GM19043 (cell line): Measurements from ENCODE around the gene DCC.
"Not testable (repeated sequence)": the region's sequence is repeated elsewhere in the genome, so short reads cannot be mapped to it uniquely, and the experiment has no call there.

Experiments used
- ATAC-seq: cut with Tn5 transposase; IDR thresholded peaks from one replicate; pipeline ENCODE4 v1.9.1; 2021; ENCODE audit warnings: low read depth; ENCODE audit not compliant: unreplicated experiment

DCC gene

DNA sequence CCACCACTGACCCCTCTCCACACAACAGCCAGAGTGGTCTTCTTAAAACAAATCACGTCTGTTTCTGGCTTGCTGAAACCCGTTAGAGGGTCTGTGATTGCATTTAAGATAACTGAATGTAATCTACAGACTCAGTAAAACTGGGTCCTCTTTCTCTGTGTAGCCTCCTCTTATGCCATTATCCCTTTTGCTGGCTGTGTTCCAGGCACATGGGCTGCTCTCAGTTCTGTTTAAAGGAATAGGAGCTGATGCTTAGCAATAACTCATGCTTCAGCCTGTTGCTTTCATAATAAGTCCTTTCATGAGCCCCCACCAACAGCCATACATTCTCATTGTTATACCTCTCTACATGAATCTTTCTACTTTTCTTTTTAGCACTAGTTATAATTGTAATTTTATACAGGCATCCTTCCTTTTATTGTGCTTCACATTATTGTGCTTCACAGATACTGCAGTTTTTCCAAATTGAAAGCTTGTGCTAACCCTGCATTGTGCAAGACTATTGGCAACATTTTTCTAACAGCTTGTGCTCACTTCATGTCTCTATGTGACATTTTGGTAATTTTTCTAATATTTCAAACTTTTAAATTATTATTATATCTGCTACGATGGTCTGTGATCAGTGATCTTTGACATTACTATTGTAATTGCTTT, 1101.9 kb downstream of the DCC start:
- ATAC-seq, result no peak

DNA sequence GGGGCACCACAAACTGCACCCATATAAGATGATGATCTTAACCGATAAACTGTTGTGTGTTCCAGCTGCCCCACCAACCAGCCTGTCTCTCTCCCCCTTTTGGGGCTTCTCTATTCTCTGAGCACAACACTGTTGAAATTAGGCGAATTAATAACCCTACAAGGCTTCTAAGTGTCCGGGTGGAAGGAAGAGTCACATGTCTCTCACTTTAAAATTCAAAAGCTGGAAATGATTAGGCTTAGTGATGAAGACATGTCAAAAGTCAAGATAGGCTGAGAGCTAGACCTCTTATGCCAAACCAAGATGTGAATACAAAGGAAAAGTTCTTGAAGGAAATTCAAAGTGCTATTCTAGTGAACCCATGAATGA, 1102.4 kb downstream of the DCC start:
- ATAC-seq, result no peak

DNA sequence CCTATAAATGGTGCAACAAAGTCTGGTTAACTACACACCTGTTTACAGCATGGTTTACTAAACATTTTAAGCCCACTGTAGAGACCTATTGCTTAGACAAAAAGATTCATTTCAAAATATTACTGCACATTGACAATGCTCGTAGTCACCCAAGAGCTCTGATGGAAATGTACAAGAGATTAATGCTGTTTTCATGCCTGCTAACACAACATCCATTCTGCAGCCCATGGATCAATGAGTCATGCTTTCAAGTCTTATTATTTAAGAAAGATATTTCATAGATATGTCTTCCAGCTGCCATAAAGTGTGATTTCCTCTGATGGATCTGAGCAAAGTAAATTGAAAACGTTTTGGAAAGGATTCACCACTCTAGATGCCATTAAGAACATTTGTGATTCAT, 1103.3 kb downstream of the DCC start:
- no peak for ATAC-seq

DNA sequence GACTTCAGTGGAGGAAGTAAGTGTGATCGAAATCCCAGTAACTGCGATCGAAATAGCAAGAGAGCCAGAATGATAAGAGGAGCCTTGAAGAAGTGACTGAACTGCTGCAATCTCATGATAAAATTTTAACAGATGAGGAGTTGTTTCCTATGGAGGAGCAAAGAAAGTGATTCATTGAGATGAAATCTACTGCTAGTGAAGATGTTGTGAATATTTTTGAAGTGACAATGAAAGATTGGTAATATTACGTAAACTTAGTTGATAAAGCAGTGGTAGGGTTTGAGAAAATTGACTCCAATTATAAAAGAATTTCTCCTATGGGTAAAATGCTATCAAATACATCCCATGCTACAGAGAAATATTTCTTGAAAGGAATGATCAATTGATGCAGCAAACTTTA, 1103.8 kb downstream of the DCC start:
- no peak for ATAC-seq

DNA sequence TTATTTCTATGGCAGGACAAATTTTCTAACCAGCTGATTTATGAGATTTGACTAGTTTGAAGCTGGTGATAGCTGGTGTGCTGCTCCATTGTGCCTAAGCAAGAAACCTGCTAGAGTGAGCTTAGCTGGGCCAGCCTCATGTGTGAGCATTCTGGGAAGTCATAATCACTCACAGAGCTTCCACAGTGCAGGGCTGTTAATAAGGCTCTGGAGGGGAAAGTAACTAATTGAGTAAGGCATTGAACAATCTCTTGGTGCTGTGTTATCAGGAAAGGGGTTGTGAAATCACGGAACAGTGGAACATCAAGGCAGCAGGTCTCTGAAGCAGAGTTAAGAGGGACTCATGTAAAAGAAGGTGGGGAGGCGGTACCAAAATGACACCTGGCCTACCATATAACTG, 1111.9 kb downstream of the DCC start:
- no peak for ATAC-seq

DNA sequence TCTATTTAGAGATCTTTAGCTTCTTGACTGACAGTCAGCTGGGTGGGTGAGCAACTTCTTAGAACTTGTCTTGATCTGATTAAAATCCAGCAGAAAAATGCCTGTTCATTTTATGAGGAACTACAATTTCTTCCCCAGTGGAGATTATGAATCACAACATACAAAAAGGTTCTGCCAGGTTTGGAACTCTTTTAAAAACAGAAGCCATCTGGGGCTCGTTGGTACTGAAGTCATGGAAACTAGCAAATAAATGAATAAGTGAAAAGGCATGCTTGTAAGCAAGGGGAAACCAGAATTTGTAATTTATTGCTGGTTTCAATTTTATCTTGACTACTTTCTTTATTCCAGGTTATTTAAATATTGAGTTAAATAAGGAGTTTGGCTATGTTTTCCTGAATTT, 1117.1 kb downstream of the DCC start:
- no peak for ATAC-seq

DNA sequence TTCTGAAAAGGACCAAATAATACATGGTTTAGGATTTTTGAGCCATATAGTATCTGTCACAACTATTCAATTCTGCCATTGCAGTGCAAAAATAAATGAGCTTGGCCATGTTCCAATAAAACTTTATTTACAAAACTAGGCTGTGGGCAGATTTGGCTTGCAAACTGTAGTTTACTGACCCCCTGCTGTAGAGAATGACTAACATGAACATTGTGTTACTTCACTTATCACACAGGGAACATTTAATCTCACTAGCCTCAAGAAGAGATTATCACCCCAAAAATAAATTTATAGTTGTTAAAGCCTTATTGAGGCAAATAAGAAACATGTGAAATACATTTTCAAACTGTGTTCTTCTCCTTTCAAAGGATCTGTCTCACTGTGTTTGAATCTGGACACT, 1118.3 kb downstream of the DCC start:
- ATAC-seq, result no peak

DNA sequence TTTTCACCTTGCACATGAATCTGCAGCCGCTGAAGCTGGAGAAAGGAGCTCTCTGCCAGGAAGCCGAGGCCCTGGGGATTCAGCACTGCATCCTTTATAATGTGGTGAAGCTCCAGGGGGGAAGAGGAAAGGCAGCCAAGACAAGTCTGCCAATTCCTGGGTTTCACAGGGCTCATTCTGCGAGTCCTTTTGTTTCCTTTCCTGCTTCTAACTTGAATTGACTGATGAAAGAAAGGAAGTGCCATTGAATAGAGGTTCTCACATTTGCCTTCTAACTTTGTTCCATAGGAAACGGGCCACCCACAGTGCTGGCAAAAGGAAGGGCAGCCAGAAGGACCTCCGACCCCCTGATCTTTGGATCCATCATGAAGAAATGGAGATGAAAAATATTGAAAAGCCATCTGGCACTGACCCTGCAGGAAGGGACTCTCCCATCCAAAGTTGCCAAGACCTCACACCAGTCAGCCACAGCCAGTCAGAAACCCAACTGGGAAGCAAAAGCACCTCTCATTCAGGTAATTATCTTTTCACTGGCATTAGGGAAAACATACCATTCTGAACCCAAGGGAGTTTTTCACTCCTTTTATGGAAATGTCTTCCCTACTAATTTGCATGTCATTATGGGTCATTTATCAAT, 1119.1 kb downstream of the DCC start:
- no peak for ATAC-seq

DNA sequence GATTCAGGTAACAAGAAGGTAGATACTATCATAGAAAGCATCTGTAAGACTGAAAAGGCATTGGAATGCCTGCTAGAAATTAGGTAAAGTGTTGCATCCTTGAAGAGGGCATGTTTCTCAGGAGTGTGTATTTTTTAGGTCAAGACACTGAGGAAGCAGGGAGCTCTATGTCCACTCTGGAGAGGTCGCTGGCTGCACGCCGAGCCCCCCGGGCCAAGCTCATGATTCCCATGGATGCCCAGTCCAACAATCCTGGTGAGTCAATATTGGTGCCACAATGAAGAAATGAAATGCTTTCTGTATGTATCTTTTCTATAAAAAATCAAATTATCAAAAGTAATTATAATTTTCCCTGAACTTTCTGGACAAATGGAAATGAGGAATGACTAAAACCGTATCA, 1127.8 kb downstream of the DCC start:
- ATAC-seq, result no peak

DNA sequence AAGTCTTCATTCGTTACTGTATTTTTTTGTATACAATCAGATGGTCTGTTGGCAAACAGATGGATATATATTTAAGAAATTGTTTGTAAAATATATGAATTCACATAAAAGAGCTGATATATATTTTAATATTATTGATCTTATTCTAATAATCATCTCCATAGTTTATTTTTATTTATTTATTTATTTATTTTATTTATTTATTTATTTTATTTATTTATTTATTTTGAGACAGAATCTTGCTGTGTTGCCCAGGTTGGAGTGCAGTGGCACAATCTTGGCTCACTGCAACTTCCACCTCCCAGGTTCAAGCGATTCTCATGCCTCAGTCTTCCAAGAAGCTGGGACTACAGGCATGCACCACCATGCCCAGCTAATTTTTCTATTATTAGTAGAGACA, 1128.2 kb downstream of the DCC start:
- not testable (repeated sequence) for ATAC-seq

DNA sequence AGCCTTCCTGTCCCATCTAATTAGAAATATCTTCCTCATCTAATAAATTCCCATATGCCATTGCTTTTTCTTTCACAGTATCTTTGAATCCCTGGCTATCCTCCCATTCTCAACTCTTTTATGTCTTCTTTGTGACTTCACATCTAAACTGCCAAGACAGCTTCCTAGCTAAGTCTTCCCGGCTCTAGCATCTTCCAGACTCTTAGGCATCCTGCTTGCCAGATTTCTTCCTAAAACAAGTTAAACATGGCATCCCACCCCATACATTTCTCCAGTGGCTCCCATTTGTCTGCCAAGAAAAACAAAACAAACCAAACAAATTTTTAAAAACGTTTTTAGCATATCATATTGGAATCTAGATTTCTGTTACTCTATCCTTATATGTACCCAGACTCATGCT, 1132.5 kb downstream of the DCC start:
- no peak for ATAC-seq

DNA sequence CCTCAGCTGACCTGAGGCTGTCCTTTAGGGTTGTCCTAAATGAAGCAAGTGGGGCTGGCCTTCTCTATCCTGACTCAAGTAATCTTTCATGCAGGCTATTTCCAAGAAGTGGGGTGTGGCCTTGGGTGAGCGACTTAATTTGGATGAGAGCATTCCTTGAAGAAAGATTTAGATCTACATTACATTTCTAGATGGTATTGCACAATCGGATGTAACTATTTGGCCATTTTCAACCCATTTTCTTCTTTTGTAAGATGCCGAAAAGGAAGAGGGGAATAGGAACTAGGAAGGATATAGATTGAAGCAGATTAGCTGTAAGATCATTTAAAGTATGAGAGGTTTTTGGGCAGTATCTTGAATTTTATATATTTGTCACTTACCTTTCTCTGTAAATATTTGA, 1138.2 kb downstream of the DCC start:
- ATAC-seq, result no peak

DNA sequence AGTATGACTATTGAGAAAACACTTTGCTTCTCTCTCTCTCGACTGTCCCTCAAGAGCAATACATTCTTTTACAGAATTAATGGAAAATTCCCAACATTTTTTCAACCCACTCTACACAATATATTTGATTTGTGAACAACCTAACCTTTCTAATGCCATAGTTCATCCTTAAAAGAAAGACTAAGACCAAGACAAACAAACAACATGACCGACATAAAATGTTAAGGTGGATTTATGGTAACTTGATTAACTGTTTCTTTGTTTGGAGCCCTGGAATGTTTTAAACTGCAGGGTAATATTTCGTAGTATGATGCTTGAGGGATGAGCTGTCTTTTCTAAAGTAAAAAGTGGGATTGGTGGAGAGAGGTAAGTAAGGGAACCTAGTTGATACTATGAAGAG, 1146.3 kb downstream of the DCC start:
- no peak for ATAC-seq

DNA sequence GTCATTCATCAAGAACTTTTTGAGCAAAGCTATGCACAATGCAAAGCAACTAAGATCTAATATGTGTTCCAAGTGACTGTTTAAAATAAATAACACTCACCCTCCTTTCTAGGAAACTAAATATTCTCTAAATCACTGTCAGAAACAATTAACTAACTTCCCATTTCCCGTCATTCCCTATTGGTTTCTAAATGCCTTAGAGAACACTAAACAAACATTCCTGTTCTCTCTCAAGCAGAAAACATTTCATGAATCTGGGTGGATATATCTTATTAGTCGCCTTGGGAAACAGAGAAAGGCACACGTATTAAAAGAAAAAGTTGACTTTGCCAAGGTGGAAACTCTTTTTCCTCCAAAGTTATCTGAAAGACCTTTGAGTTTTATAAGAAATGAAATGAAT, 1149.3 kb downstream of the DCC start:
- ATAC-seq, result no peak

DNA sequence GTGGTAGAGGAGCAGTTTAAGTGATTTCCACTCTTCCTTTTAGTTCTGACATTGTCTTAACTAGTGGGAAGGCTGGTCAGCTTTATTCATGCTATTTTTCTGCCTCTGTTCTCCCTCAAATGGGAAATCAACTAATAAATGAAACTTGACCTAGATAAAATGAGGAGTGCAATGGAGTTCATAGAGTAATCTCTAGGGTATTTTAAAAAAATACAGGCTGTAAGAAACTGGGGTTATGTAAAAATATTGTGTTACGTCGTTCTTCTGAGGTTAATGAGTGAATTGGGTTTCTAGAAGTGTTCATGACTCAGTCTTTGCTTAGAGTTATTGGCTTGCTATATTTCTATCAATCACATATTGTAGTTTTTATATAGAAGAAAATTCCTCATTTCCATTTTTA, 1150.0 kb downstream of the DCC start:
- no peak for ATAC-seq

DNA sequence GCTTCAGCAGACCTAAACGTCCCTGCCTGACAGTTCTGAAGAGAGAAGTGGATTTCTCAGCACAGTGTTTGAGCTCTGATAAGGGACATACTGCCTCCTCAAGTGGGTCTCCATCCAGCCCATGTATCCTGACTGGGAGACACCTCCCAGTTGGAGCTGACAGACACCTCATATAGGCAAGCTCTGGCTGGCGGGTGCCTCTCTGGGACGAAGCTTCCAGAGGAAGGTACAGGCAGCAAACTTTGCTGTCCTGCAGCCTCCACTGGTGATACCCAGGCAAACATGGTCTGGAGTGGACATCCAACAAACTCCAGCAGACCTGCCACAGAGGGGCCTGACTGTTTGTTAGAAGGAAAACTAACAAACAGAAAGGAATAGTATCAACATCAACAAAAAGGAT, 1156.0 kb downstream of the DCC start:
- ATAC-seq, result no peak

DNA sequence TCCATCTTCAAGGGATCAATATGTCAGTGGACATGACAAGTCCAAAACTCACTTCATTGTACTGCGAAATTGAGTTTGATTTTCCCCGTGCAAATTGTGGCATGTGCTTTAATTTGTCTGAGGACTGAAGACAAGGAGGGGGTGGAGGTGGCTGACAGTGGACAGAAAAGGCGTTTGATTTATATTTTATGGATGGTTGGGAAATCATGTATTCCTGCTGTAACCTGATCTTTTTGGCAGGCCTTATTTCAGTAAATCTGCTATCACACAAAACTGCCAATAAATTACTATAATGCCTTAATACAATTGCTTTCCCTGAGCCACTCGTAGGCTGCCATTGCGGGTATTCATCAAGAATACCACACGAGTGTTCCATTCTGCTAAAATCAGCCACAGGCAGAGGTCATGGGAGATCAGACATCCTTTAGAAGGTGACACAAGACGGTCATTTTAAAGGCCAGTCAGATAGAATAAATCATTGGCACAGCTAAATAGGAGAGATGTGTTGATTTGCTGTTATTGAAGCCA, 1164.0 kb downstream of the DCC start:
- no peak for ATAC-seq

DNA sequence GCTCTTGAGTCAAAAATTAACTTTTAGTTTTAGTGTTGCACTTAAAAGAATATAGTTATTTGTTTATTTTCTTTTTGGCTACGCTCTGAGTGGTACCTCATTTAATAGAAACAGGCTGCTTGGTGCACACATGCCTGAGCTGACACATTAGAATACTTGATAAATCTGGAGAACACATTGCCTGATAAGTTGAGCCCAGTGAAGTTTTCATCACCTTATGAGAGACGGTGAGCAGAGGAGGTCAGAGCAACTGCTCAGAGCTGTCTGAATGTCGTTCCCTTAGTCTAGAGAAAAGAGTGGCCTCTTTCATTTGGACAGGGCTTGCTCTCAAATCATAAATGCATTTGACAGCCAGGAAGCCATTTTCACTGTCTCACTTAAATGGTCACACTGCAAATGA, 1168.5 kb downstream of the DCC start:
- ATAC-seq, result no peak

DNA sequence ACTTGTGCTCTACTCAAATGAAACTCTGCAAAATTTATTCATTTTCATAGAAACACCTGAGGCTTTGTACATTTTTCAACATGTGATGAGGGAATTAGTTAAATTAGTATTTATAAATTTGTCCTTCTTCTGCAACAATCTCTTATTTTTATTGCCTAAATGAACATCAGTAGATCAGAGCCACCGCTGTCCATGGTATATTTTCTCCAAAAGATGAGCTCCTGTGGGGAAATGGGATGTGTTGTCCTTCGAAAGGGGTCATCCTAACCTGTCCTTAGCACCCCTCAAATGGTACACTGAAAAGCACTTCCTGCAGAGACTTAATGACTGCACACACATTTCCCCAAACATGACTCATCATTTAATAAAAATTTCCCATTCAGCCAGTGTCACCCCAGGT, 1169.9 kb downstream of the DCC start:
- ATAC-seq, result no peak

DNA sequence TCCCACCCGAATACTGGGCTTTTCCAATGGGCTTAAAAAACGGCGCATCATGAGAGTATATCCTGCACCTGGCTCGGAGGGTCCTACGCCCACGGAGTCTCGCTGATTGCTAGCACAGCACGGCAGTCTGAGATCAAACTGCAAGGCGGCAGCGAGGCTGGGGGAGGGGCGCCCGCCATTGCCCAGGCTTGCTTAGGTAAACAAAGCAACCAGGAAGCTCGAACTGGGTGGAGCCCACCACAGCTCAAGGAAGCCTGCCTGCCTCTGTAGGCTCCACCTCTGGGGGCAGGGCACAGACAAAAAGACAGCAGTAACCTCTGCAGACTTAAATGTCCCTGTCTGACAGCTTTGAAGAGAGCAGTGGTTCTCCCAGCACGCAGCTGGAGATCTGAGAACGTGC, 1171.7 kb downstream of the DCC start:
- not testable (repeated sequence) for ATAC-seq

DNA sequence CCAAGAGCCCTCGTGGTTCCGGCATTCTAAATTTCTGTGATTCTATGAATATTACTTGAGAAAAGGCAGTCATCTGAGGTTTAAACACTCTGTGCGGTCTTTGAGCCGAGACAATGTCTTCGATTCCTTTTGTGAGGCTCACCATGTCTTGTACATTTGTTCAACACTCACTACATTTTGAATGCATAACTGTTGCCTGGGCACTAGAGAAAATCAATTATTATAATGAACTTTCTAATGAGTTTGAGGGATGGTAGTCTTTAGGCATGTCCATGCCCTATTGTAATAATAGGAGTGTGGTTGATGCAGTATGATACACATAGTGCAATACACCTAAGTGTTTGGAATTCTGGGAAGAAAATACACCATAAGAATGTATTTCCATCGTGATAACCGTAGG, 1181.1 kb downstream of the DCC start:
- no peak for ATAC-seq

DNA sequence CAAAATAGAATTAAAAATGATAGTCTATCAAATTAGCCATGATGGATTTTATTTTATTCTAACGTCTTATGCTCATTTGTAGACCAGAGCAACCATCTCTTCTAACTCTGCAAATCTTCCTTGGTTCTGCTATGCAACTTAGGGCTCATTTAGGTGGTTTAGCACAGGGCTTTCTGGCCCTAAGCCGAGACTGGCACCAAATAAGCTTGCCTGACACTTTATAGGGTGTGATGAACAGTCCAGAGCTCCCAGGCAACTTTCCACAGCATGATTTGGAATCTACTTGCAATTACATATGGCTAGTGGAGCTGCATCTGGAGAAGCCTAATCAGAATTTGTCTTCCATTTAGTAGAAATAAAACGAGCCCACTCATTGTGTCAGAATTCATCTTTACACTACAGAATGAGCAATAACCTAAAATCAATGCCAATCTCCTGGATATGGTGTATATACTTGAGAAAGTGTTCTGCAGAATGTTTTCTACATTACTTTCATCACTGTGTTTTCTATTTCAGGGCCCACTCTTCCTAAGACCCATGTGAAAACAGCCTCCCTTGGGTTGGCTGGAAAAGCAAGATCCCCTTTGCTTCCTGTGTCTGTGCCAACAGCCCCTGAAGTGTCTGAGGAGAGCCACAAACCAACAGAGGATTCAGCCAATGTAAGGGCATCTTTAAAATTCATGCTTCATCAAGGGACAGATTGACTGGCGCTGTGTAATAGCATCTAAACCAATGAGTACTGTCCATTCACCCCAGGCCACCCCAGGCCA, 1186.3 kb downstream of the DCC start:
- ATAC-seq, result no peak
